NCI-H2107 treated with DMSO at 0.1 percent for 48 hours (cell line): ENCODE data around the gene TTYH3.

Experiments used
- DNase-seq: peaks from one replicate; lab custom pipeline; 2025; ENCODE audit not compliant: unreplicated experiment; lab: John Stamatoyannopoulos, UW

Gene TTYH3

GRCh38 chr7:2602406-2603043 lies 29.3 kb upstream of the TTYH3 start:
- DNase-seq, result peak; percentile 71

- DNase-seq, result no peak
These were observed 28.5 kb upstream of the TTYH3 start for GRCh38 chr7:2603044-2603965.

- DNase-seq, result peak; percentile 93
These were observed 27.1 kb upstream of the TTYH3 start for GRCh38 chr7:2604608-2605174.

- no peak for DNase-seq
These were observed 25.9 kb upstream of the TTYH3 start for GRCh38 chr7:2605608-2606538.

GRCh38 chr7:2606539-2606936 lies 25.2 kb upstream of the TTYH3 start:
- no peak for DNase-seq

GRCh38 chr7:2607122-2607922 lies 24.5 kb upstream of the TTYH3 start:
- no peak for DNase-seq

GRCh38 chr7:2607923-2608904 lies 23.6 kb upstream of the TTYH3 start:
- no peak for DNase-seq

GRCh38 chr7:2608921-2609411 lies 22.8 kb upstream of the TTYH3 start:
- DNase-seq, result no peak

- DNase-seq, result peak; percentile 41
These were observed 22.1 kb upstream of the TTYH3 start for GRCh38 chr7:2609646-2610045.

- DNase-seq, result no peak
These were observed 21.3 kb upstream of the TTYH3 start for GRCh38 chr7:2610466-2610865.

GRCh38 chr7:2610898-2611297 lies 20.9 kb upstream of the TTYH3 start:
- no peak for DNase-seq

- DNase-seq, result no peak
These were observed 20.4 kb upstream of the TTYH3 start for GRCh38 chr7:2611401-2611800.

- no peak for DNase-seq
These were observed 19.9 kb upstream of the TTYH3 start for GRCh38 chr7:2611922-2612321.

GRCh38 chr7:2612445-2613097 lies 19.2 kb upstream of the TTYH3 start:
- peak; percentile 50 for DNase-seq

- peak; percentile 94 for DNase-seq
These were observed 18.5 kb upstream of the TTYH3 start for GRCh38 chr7:2613098-2613930.

GRCh38 chr7:2613931-2614600 lies 17.7 kb upstream of the TTYH3 start:
- DNase-seq, result peak; percentile 84
